Mucosa of gallbladder (tissue), 1 donor: ENCODE results near the gene PIP4K2C. TPM values are rescaled to one million over a fixed set of nuclear protein-coding genes. Genes with fewer than 3 reads are reported as not detected.
"Not testable (repeated sequence)": the region's sequence is repeated elsewhere in the genome, so short reads cannot be mapped to it uniquely, and the experiment has no call there.

Experiments
- DNase-seq: peaks from one replicate; pipeline ENCODE4 v3.0.0-alpha.2; 2020; ENCODE audit warnings: low spot score
- total RNA-seq: library from RNA; stranded (reverse); gene quantifications from one replicate; pipeline ENCODE4 v1.2.1, GENCODE V29; 2021
- donor health status: DM: no; HTN: no; CAD: no.

Gene PIP4K2C
- total RNA-seq, 1 donor from 2014 or later: 36.1 TPM

- no peak for DNase-seq
Observed at GRCh38 chr12:57558864-57559263, 32.1 kb upstream of the PIP4K2C start.

GRCh38 chr12:57560516-57560915, 30.5 kb upstream of the PIP4K2C start:
- DNase-seq: no peak

GRCh38 chr12:57561117-57561516, 29.9 kb upstream of the PIP4K2C start:
- not testable (repeated sequence) for DNase-seq

- DNase-seq: no peak
Observed at GRCh38 chr12:57563358-57563757, 27.6 kb upstream of the PIP4K2C start.

GRCh38 chr12:57564178-57564740, 26.7 kb upstream of the PIP4K2C start:
- no peak for DNase-seq

- DNase-seq: no peak
Observed at GRCh38 chr12:57568838-57569237, 22.2 kb upstream of the PIP4K2C start.

- no peak for DNase-seq
Observed at GRCh38 chr12:57569858-57570257, 21.1 kb upstream of the PIP4K2C start.

- DNase-seq: not testable (repeated sequence)
Observed at GRCh38 chr12:57570438-57570837, 20.6 kb upstream of the PIP4K2C start.

GRCh38 chr12:57571926-57572762, 18.8 kb upstream of the PIP4K2C start:
- no peak for DNase-seq

GRCh38 chr12:57574795-57575194, 16.2 kb upstream of the PIP4K2C start:
- no peak for DNase-seq

- DNase-seq: no peak
Observed at GRCh38 chr12:57575771-57576612, 15.0 kb upstream of the PIP4K2C start.

GRCh38 chr12:57576613-57577160, 14.3 kb upstream of the PIP4K2C start:
- DNase-seq: no peak

GRCh38 chr12:57577981-57578758, 12.8 kb upstream of the PIP4K2C start:
- DNase-seq: no peak

- DNase-seq: no peak
Observed at GRCh38 chr12:57579011-57579410, 12.0 kb upstream of the PIP4K2C start.

- DNase-seq: no peak
Observed at GRCh38 chr12:57579677-57580465, 11.1 kb upstream of the PIP4K2C start.

- DNase-seq: no peak
Observed at GRCh38 chr12:57580466-57580795, 10.6 kb upstream of the PIP4K2C start.

GRCh38 chr12:57581802-57582201, 9.2 kb upstream of the PIP4K2C start:
- no peak for DNase-seq

GRCh38 chr12:57582440-57582839, 8.6 kb upstream of the PIP4K2C start:
- no peak for DNase-seq

GRCh38 chr12:57583008-57583831, 7.8 kb upstream of the PIP4K2C start:
- DNase-seq: peak; percentile 66

GRCh38 chr12:57584050-57584449, 6.9 kb upstream of the PIP4K2C start:
- no peak for DNase-seq
